ENCODE results near the gene BNC2. TPM values are rescaled to one million over a fixed set of nuclear protein-coding genes. Genes with fewer than 3 reads are reported as not detected.

Gene BNC2
- total and polyA plus RNA-seq, 2 of the 4 experiments (the other 2 are of a cell fraction), result 15.5 to 45.2 TPM

DNA sequence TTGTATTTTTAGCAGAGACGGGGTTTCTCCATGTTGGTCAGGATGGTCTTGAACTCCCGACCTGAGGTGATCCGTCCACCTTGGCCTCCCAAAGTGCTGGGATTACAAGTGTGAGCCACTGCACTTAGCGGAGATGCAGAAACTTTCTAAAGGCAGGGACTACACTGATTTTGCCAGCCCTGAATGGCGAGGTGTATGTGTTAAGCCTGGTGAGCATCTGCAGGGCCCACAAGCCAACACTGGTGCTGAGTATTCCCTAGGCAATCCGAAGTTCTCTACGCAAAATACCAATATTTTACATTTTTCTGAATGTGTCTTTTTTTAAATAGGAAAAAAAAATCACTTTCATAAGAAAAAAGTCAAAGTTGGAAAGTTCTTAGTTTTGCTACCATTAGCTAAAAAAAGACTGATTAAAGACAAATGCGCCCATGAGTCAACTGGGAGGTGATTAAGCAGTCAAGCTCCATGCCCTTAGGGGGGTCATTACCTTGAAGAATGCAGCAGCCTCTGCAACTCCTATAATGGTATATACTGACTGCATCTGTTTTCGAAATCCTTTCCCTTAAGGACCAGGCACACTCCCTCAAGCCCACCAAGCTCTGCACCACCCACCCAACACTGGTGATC is 502.8 kb downstream of the BNC2 start:
- intact Hi-C loops (cut with micrococcal nuclease), result no loop called here
- Histone ChIP-seq H4K91ac (ENCODE audit: insufficient read depth, low read depth, low read length) (peak overlapping the region; percentile 98), H2AFZ (replicated peaks; ENCODE audit: low read length, poor library complexity) (peak overlapping the region; percentile 74), H2AK9ac (replicated peaks; ENCODE audit: low read depth, low read length, poor library complexity) (peak overlapping the region; percentile 96), H2BK15ac (ENCODE audit: low read depth, low read length) (peak overlapping the region; percentile 98), H3K27me3 (ENCODE audit: control insufficient read depth, insufficient read depth, low read length) (no peaks in the 10 kb centered on the region), H3K4me2 (ENCODE audit: low read depth, low read length) (peak overlapping the region; percentile 54; the same call in 1 of the 2 replicates), H3K14ac (replicated peaks; ENCODE audit: low read depth, low read length) (peak overlapping the region; percentile 95), H3K9ac (ENCODE audit: low read depth, low read length) (peak overlapping the region; percentile 5; the same call in 1 of the 2 replicates), H3K79me1 (ENCODE audit: low read depth in 1 of 2, low read length in 2 of 2) (no peaks in the 10 kb centered on the region; a peak in 1 of 4 replicates), H2AK5ac (ENCODE audit: low read depth, low read length) (peak overlapping the region; percentile 100), H3K27ac (ENCODE audit: insufficient read depth, low read length) (peak overlapping the region; percentile 69), H3K4ac (ENCODE audit: low read depth, low read length) (peak overlapping the region; percentile 99), H4K8ac (ENCODE audit: low read depth in 2 of 2, low read length in 2 of 2) (peak overlapping the region; percentile 65 to 96), H3K4me3 (ENCODE audit: insufficient read depth, low read depth, low read length) (no peak overlapping the region), H4K20me1 (ENCODE audit: insufficient read depth, low read length) (no peaks in the 10 kb centered on the region), H2BK120ac (ENCODE audit: low read depth, low read length) (peak overlapping the region; percentile 100), H3K9me3 (ENCODE audit: control insufficient read depth, insufficient read depth, low read length) (no peaks in the 10 kb centered on the region), H3K56ac (ENCODE audit: extremely low read depth, insufficient read depth, low read length) (peak overlapping the region; percentile 90), H3K9me1 (ENCODE audit: insufficient read depth, low read length) (peaks cover 17% of the 10 kb centered on the region), H3K4me1 (ENCODE audit: control insufficient read depth, insufficient read depth, low read length) (peaks cover 10% of the 10 kb centered on the region), H3K36me3 (ENCODE audit: control insufficient read depth, insufficient read depth, low read length) (no peaks in the 10 kb centered on the region), H4K5ac (ENCODE audit: low read depth, low read length) (peak overlapping the region; percentile 59), H3K18ac (ENCODE audit: low read depth, low read length) (peak overlapping the region; percentile 81), H3K23ac (ENCODE audit: low read depth, low read length) (peak overlapping the region; percentile 95), H2BK20ac (ENCODE audit: low read depth, low read length) (peak overlapping the region; percentile 100), H2BK5ac (ENCODE audit: low read depth, low read length, poor library complexity, severe bottlenecking) (peak overlapping the region; percentile 96)
- ChIA-PET CTCF (no interaction called here), POLR2A (ENCODE audit: unreplicated experiment) (interaction anchor here (0.7 kb wide), 1 partner anchor 646 kb away, joined by 10 read pairs; no protein-coding TSS in a partner anchor)
- WGBS, 2 experiments (ENCODE audit: extremely low coverage in 2 of 2, insufficient read length in 1 of 2), result 97% methylated on average over 3 of the region's 9 CpGs; no CpG with 5 or more reads in 1 of the 2 experiments
- peak; percentile 71 for ATAC-seq (ENCODE audit: low read depth)
- DNase-seq, result peak; percentile 80
- peak; percentile 22; the same call in 1 of the 2 replicates for TF ChIP-seq FOS (IDR thresholded peaks at IDR 0.05; ENCODE audit: low read depth, low read length)
- TF ChIP-seq RCOR1 (IDR thresholded peaks at IDR 0.05; ENCODE audit: insufficient replicate concordance, low read length), result no peak
- TF ChIP-seq MXI1 (IDR thresholded peaks at IDR 0.05; ENCODE audit: borderline replicate concordance, low read depth, low read length), result no peak
- TF ChIP-seq, protein P1, sequence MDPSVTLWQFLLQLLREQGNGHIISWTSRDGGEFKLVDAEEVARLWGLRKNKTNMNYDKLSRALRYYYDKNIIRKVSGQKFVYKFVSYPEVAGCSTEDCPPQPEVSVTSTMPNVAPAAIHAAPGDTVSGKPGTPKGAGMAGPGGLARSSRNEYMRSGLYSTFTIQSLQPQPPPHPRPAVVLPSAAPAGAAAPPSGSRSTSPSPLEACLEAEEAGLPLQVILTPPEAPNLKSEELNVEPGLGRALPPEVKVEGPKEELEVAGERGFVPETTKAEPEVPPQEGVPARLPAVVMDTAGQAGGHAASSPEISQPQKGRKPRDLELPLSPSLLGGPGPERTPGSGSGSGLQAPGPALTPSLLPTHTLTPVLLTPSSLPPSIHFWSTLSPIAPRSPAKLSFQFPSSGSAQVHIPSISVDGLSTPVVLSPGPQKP (IDR thresholded peaks at IDR 0.05; ENCODE audit: borderline replicate concordance, low read depth, low read length), result no peak
- in situ Hi-C loops (cut with MboI; ENCODE audit: low sequenced_read_pairs), result no loop called here
- no TSS peak for BruUV-seq (replicated peaks)
- dilution Hi-C loops (cut with HindIII; ENCODE audit: low sequenced_read_pairs, unreplicated experiment), result no loop called here
